Activated CD4-positive, alpha-beta T cell treated with anti-CD3 and anti-CD28 coated beads, Interleukin-10, Interleukin-2, amounts not matched to agents 100 ng/mL and 50 ng/mL, durations not matched to agents 16 hours and 8 hours (primary cell): ENCODE data around the gene ALOX12.

Experiments
- DNase-seq: peaks from one replicate; pipeline ENCODE4 v3.0.0-alpha.2; 2020

Gene ALOX12

GRCh38 chr17:7003745-7004144 lies 7.9 kb downstream of the ALOX12 start:
- DNase-seq = no peak

- DNase-seq = peak; percentile 83
Measured at GRCh38 chr17:7004398-7005253, 8.8 kb downstream of the ALOX12 start.

- no peak for DNase-seq
Measured at GRCh38 chr17:7005716-7006115, 9.9 kb downstream of the ALOX12 start.

- DNase-seq = no peak
Measured at GRCh38 chr17:7007143-7007542, 11.3 kb downstream of the ALOX12 start.

- no peak for DNase-seq
Measured at GRCh38 chr17:7010523-7010922, 14.7 kb downstream of the ALOX12 start.

- no peak for DNase-seq
Measured at GRCh38 chr17:7011415-7011814, 15.6 kb downstream of the ALOX12 start.

- DNase-seq = no peak
Measured at GRCh38 chr17:7011942-7012254, 16.0 kb downstream of the ALOX12 start.

GRCh38 chr17:7014261-7014994 lies 18.6 kb downstream of the ALOX12 start:
- peak; percentile 99 for DNase-seq

GRCh38 chr17:7014995-7015958 lies 19.4 kb downstream of the ALOX12 start:
- peak; percentile 91 for DNase-seq

- peak; percentile 37 for DNase-seq
Measured at GRCh38 chr17:7016418-7016817, 20.6 kb downstream of the ALOX12 start.

- no peak for DNase-seq
Measured at GRCh38 chr17:7016886-7017826, 21.3 kb downstream of the ALOX12 start.

- DNase-seq = peak; percentile 59
Measured at GRCh38 chr17:7017827-7018200, 22.0 kb downstream of the ALOX12 start.

GRCh38 chr17:7018331-7018964 lies 22.6 kb downstream of the ALOX12 start:
- no peak for DNase-seq

GRCh38 chr17:7019367-7019766 lies 23.5 kb downstream of the ALOX12 start:
- DNase-seq = no peak

GRCh38 chr17:7019839-7020519 lies 24.1 kb downstream of the ALOX12 start:
- no peak for DNase-seq

- DNase-seq = no peak
Measured at GRCh38 chr17:7020894-7021664, 25.2 kb downstream of the ALOX12 start.

GRCh38 chr17:7021993-7022778 lies 26.3 kb downstream of the ALOX12 start:
- DNase-seq = peak; percentile 88

- no peak for DNase-seq
Measured at GRCh38 chr17:7022781-7023571, 27.1 kb downstream of the ALOX12 start, which contains the start of gene BCL6B. Gene BCL6B, plus strand, starts transcription at chr17:7023050. Its CDS starts 622 bp downstream, at chr17:7023672.
